ENCODE data around the gene ITPK1.

The ITPK1 gene

GRCh38 chr14:93057586-93058280 is 58.0 kb downstream of the ITPK1 start:
- no peak for DNase-seq

- no peak for DNase-seq
Observed at GRCh38 chr14:93056840-93057585, 58.7 kb downstream of the ITPK1 start.

GRCh38 chr14:93056166-93056839 is 59.4 kb downstream of the ITPK1 start:
- DNase-seq = no peak

- DNase-seq = no peak
Observed at GRCh38 chr14:93055651-93056115, 60.0 kb downstream of the ITPK1 start.

GRCh38 chr14:93054876-93055275 is 60.8 kb downstream of the ITPK1 start:
- DNase-seq = no peak

GRCh38 chr14:93054006-93054405 is 61.7 kb downstream of the ITPK1 start:
- no peak for DNase-seq

- no peak for DNase-seq
Observed at GRCh38 chr14:93051600-93052546, 63.9 kb downstream of the ITPK1 start.

GRCh38 chr14:93050761-93051160 is 65.0 kb downstream of the ITPK1 start:
- DNase-seq = no peak

- DNase-seq = no peak
Observed at GRCh38 chr14:93049867-93050331, 65.8 kb downstream of the ITPK1 start.

GRCh38 chr14:93049315-93049714 is 66.4 kb downstream of the ITPK1 start:
- DNase-seq = no peak

GRCh38 chr14:93048843-93049242 is 66.9 kb downstream of the ITPK1 start:
- DNase-seq = no peak

- DNase-seq = no peak
Observed at GRCh38 chr14:93047661-93048060, 68.1 kb downstream of the ITPK1 start.

- DNase-seq = no peak
Observed at GRCh38 chr14:93047157-93047556, 68.6 kb downstream of the ITPK1 start.

- DNase-seq = no peak
Observed at GRCh38 chr14:93046705-93047050, 69.0 kb downstream of the ITPK1 start.

- DNase-seq = no peak
Observed at GRCh38 chr14:93045965-93046704, 69.6 kb downstream of the ITPK1 start.

GRCh38 chr14:93045211-93045674 is 70.5 kb downstream of the ITPK1 start:
- no peak for DNase-seq

- DNase-seq = no peak
Observed at GRCh38 chr14:93044556-93044955, 71.2 kb downstream of the ITPK1 start.

- no peak for DNase-seq
Observed at GRCh38 chr14:93044121-93044520, 71.6 kb downstream of the ITPK1 start.

GRCh38 chr14:93042968-93043940 is 72.5 kb downstream of the ITPK1 start:
- no peak for DNase-seq

- no peak for DNase-seq
Observed at GRCh38 chr14:93041830-93042229, 73.9 kb downstream of the ITPK1 start.

- no peak for DNase-seq
Observed at GRCh38 chr14:93040982-93041381, 74.7 kb downstream of the ITPK1 start.

All from NCI-H2171 (cell line).